GM21619 (cell line): Measurements from ENCODE around the gene CYTH3.
"Not testable (repeated sequence)": the region's sequence is repeated elsewhere in the genome, so short reads cannot be mapped to it uniquely, and the experiment has no call there.

Experiments
- ATAC-seq: cut with Tn5 transposase; IDR thresholded peaks from one replicate; pipeline ENCODE4 v1.9.1; 2021; ENCODE audit not compliant: unreplicated experiment

The CYTH3 gene

DNA sequence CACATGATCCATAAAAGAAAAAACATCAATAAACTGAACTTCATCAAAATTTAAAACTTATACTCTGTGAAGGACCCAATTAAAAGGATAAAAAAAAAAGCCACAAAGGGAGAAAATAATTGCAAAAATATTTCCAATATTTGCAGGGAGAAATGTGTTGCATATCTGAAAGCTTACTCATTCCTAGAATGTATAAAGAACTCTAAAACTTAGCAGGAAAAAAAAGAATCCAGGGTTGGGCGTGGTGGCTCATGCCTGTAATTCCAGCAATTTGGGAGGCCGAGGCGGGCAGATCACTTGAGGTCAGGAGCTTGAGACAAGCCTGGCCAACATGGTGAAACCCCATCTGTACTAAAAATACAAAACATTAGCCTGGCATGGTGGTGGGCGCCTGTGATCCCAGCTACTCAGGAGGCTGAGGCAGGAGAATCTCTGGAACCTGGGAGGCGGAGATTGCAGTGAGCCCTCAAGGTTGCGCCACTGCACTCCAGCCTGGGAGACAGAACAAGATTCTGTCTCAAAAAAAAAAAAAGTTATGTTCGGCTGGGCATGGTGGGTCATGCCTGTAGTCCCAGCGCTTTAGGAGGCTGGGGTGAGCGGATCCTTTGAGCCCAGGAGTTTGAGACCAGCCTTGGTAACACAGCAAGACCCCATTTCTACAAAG lies 11.1 kb upstream of the CYTH3 start:
- not testable (repeated sequence) for ATAC-seq

GRCh38 chr7:6279937-6280336 lies 7.5 kb upstream of the CYTH3 start:
- ATAC-seq, result no peak

GRCh38 chr7:6279341-6279740 lies 6.9 kb upstream of the CYTH3 start:
- ATAC-seq, result no peak

DNA sequence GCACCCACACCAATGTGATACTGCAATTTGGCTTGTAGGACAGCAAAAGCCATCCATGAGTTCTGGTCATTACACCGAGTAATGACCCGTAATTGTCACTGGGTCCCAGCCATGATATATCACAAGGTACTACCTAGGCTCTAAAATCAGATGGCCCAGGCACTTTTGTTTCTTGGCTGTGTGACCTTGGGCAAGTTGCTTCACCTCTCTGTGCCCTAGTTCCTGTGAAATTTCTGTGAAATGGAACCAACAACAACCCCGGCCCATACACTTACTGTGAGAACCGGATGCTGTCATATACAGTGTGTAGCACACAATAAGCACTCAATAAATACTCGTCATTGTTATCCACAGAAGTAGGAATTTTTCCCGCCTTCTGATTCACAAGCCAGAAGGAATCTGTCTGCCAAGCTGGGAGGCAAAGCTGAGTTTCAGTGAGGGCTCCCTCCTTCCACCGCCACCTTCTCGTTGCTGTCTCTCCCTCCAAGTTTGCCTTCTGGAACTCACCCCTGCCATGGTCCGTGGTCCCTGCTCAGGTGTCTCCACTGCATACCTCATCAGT lies 6.4 kb upstream of the CYTH3 start:
- no peak for ATAC-seq

DNA sequence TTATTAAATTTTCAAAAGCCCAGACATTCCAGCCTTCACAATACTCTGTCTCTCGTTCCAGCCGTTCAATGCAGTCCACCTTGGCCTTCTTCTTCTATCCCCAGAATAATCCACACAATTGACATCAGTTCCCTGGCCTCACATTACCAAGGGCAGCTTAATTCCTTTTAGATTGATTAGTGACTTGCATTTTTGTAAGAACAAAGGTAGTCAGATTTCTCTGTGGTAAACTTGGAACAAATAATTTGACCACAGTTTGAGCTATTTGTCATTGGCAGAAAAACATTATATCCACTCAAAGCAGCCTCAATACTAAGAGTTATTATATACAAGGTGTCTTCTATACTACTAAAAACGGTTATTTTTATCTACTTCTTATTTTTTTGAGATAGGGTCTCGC lies 5.1 kb upstream of the CYTH3 start:
- ATAC-seq, result no peak

- ATAC-seq, result no peak
These were observed 4.5 kb upstream of the CYTH3 start for GRCh38 chr7:6276911-6277408.

GRCh38 chr7:6274743-6275142 lies 2.3 kb upstream of the CYTH3 start:
- ATAC-seq, result no peak

GRCh38 chr7:6273917-6274630 lies 1.6 kb upstream of the CYTH3 start:
- ATAC-seq, result no peak

- no peak for ATAC-seq
These were observed 985 bp upstream of the CYTH3 start for GRCh38 chr7:6273380-6273837.

DNA sequence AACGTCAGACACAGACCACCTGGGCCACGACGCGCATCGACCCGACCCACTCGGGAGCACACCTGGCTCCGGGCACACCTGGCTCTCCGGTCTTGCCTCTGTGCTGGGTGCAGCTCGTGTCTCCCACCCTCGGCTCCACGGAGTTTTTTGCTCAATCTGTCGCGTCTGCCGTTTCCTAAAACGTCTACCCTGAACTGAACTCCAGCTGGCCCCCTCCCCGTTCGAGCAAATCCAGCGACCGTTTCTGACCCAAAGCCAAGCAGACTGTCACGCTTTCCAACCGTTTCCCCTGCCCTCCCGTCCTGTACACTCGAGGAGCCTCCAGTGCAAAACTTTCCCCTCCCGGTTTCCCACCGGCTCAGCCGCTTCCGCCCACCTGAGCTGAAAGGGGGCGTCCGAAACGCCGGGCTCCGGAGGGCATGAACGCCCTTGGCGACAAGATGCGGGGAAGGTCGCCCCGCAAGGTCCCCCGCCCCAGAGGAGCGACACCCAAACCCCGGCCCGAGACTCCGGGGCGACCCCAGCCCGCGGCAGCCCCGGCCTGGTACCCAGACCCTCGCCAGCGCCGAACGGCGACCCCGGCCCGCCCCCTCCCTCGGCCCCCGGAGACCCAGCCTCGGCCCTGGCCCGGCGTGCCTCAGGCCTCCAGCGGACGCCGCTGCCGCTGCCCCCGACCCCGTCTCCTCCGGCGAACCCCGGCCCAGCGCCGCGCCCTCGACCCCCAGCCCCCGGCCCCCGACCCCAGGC lies 557 bp downstream of the CYTH3 start:
- peak; percentile 19 for ATAC-seq

DNA sequence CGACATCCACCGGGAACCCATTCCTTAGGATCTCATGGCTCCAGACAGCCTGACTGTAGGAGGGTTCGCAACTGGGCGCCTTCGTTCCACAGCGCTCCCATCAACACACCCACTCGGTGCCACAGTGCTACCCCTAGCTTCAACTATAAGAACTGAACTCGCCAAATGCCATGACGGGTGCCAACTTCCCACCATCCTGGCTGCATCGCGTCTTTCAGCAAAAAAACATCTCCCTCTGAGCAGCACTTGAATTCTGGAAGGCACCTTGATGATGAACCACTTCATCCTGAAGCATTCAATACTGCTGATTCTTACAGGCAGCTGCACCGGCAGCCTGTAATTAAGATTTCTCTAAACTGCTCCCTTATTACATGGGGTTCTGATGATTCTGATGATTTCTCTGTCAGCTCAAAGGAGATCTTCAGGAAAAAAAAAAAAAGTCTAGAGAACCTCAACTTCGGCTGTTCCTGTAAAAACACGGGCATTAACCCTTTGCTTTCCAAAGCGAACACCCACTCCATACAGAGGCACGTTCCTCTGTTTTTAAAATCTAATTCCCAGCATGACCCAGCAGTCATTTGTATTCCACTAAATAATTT lies 1.3 kb downstream of the CYTH3 start:
- ATAC-seq, result no peak

- ATAC-seq, result no peak
These were observed 2.9 kb downstream of the CYTH3 start for GRCh38 chr7:6269527-6269926.

DNA sequence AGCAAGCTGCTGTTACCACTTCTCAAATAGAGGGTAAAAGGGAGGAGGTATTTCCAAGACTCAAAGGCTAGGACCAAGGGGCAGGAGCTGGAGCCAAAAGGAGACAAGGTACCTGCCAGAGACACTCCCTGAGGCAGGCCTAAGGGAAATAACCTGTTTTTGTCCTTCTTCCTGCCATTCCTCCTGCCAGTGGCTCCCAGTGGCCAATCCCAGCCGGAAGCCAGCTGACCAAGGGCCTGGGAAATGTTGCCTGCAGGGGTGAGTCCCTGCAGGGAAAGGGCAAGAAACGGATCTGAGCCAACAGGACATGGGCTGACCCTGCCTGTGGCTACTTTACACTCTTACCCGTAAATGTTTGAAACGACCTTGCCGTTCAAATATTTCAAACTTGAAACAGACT lies 3.5 kb downstream of the CYTH3 start:
- no peak for ATAC-seq

- no peak for ATAC-seq
These were observed 4.2 kb downstream of the CYTH3 start for GRCh38 chr7:6268023-6268900.

GRCh38 chr7:6266699-6267098 lies 5.7 kb downstream of the CYTH3 start:
- no peak for ATAC-seq

GRCh38 chr7:6262221-6262620 lies 10.2 kb downstream of the CYTH3 start:
- no peak for ATAC-seq

DNA sequence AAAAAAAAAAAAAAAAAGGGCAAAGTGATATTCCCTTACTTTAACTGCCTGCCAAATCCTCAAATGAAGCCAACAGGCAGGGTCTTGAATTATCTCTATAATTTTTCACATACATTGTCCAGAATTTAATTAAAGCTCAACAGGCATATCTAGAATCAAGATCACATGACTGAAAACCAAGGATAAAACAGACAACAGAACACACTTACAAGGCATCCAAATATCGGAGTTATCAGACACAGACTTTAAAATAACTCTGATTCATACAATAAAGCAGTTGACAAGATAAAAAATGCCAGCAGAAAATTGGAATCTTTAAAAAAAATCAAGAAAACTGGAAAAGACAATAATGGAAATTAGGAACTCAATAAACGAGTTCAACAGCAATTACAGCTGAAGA lies 10.7 kb downstream of the CYTH3 start:
- ATAC-seq, result no peak

GRCh38 chr7:6260291-6261187 lies 11.9 kb downstream of the CYTH3 start:
- ATAC-seq, result no peak

DNA sequence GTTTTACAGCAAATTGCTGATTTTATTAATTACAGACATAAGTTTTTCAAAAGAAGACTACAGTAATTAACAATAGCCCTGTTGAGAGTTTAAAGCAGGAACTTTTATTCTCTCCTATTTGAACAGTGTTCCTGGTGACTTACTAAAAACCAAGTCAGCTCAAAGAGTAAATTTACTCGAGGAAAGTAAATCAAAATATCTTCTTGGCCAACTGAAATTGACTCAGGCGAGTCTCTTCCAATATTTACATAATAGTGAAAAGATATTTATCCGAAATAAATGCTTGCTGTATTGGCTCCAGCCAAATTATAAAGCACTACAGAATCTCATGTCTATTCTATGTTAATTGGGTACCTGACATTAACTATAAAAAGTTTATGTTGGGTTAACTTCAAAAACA lies 13.2 kb downstream of the CYTH3 start:
- no peak for ATAC-seq
